Hematopoietic multipotent progenitor cell (in vitro differentiated cells): Measurements from ENCODE around the gene ZNF512. TPM values are rescaled to one million over a fixed set of nuclear protein-coding genes. Genes with fewer than 3 reads are reported as not detected.
"Not testable (repeated sequence)": the region's sequence is repeated elsewhere in the genome, so short reads cannot be mapped to it uniquely, and the experiment has no call there.

Experiments
- DNase-seq, 3 donors: peaks; one replicate each; pipeline ENCODE4 v3.0.0-alpha.2; 2011 to 2015; ENCODE audit warnings: low read depth in 2 of 3, low spot score in 2 of 3
- total RNA-seq: library from RNA; depleted of rRNA; stranded (reverse); fragments of >200 nt; gene quantifications from one replicate; pipeline ENCODE4 v1.2.3, GENCODE V29; 2012

Gene ZNF512
- total RNA-seq, 1 donor, result 24.2 TPM

GRCh38 chr2:27630257-27630656, 47.4 kb downstream of the ZNF512 start:
- DNase-seq, result not testable (repeated sequence)

GRCh38 chr2:27634291-27634690, 51.4 kb downstream of the ZNF512 start:
- no peak for DNase-seq

GRCh38 chr2:27636766-27637165, 53.9 kb downstream of the ZNF512 start:
- no peak for DNase-seq

- DNase-seq, result no peak
Measured at GRCh38 chr2:27638037-27638637, 55.3 kb downstream of the ZNF512 start.

- no peak for DNase-seq
Measured at GRCh38 chr2:27638709-27639108, 55.9 kb downstream of the ZNF512 start.

- no peak for DNase-seq
Measured at GRCh38 chr2:27640722-27641245, 57.9 kb downstream of the ZNF512 start.

- no peak for DNase-seq
Measured at GRCh38 chr2:27645197-27645596, 62.4 kb downstream of the ZNF512 start.

- no peak for DNase-seq
Measured at GRCh38 chr2:27647289-27647688, 64.4 kb downstream of the ZNF512 start.

- DNase-seq, result no peak
Measured at GRCh38 chr2:27647737-27648136, 64.9 kb downstream of the ZNF512 start.

- no peak for DNase-seq
Measured at GRCh38 chr2:27651056-27651455, 68.2 kb downstream of the ZNF512 start.

- DNase-seq, result no peak
Measured at GRCh38 chr2:27652341-27652740, 69.5 kb downstream of the ZNF512 start.

- DNase-seq, result no peak
Measured at GRCh38 chr2:27652790-27653189, 69.9 kb downstream of the ZNF512 start.

- no peak for DNase-seq
Measured at GRCh38 chr2:27653397-27653796, 70.6 kb downstream of the ZNF512 start.

- DNase-seq, result no peak
Measured at GRCh38 chr2:27655155-27655951, 72.5 kb downstream of the ZNF512 start.

GRCh38 chr2:27661371-27661770, 78.5 kb downstream of the ZNF512 start:
- no peak for DNase-seq

GRCh38 chr2:27663285-27664153, 80.7 kb downstream of the ZNF512 start, which contains the start of the genes SLC4A1AP and SUPT7L:
TSS of gene SLC4A1AP (plus strand) at chr2:27663889. CDS start at chr2:27663915, 26 bp downstream.
TSS of gene SUPT7L (minus strand) at chr2:27663614. CDS start at chr2:27662192, 1,422 bp downstream.
- peak; percentile 83 to 88 (median 87) for DNase-seq

GRCh38 chr2:27664154-27664574, 81.3 kb downstream of the ZNF512 start:
- DNase-seq, result peak in 1 of 3 donors; percentile 9

- DNase-seq, result no peak
Measured at GRCh38 chr2:27664622-27665363, 82.0 kb downstream of the ZNF512 start.

- DNase-seq, result no peak
Measured at GRCh38 chr2:27667446-27667845, 84.6 kb downstream of the ZNF512 start.

- no peak for DNase-seq
Measured at GRCh38 chr2:27671235-27671634, 88.4 kb downstream of the ZNF512 start.
